Gastroesophageal sphincter (tissue), 3 donors: ENCODE data around the gene HOXD8.

Experiments
- EP300 ChIP-seq: sonication (generic); formaldehyde crosslinking; IDR thresholded peaks from one replicate; pipeline ENCODE4 v1.6.1; 2017; ENCODE audit warnings: antibody characterized with exemption, mild to moderate bottlenecking
- POLR2A ChIP-seq, 2 donors: fragments of 450-650 bp; IDR thresholded peaks; one replicate each; pipeline ENCODE4 v1.6.1; 2017; ENCODE audit warnings: antibody characterized with exemption in 2 of 2, mild to moderate bottlenecking in 2 of 2, moderate library complexity in 1 of 2
- POLR2AphosphoS5 ChIP-seq: sonication (generic); formaldehyde crosslinking; IDR thresholded peaks from one replicate; pipeline ENCODE4 v1.6.1; 2017; ENCODE audit warnings: antibody characterized with exemption
- TF ChIP-seq, protein P1 (sequence below), 4 experiments: fragments of 200-600 bp in 2 of 4; fragments of 450-650 bp in 2 of 4; sonication (generic) in 1 of 4; IDR thresholded peaks; one replicate each; pipeline ENCODE4 v1.5.1; 2017 to 2019; ENCODE audit warnings: antibody characterized with exemption in 4 of 4, mild to moderate bottlenecking in 2 of 4, moderate library complexity in 2 of 4

DNA sequence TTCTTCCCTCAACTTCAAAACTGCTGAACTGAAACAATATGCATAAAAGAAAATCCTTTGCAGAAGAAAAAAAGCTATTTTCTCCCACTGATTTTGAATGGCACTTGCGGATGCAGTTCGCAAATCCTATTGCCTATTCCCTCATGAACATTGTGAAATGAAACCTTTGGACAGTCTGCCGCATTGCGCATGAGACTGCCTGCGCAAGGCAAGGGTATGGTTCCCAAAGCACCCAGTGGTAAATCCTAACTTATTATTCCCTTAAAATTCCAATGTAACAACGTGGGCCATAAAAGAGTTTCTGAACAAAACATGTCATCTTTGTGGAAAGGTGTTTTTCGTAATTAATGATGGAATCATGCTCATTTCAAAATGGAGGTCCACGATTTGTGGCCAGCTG lies 8.4 kb downstream of the HOXD8 start:
- TF ChIP-seq, protein P1, sequence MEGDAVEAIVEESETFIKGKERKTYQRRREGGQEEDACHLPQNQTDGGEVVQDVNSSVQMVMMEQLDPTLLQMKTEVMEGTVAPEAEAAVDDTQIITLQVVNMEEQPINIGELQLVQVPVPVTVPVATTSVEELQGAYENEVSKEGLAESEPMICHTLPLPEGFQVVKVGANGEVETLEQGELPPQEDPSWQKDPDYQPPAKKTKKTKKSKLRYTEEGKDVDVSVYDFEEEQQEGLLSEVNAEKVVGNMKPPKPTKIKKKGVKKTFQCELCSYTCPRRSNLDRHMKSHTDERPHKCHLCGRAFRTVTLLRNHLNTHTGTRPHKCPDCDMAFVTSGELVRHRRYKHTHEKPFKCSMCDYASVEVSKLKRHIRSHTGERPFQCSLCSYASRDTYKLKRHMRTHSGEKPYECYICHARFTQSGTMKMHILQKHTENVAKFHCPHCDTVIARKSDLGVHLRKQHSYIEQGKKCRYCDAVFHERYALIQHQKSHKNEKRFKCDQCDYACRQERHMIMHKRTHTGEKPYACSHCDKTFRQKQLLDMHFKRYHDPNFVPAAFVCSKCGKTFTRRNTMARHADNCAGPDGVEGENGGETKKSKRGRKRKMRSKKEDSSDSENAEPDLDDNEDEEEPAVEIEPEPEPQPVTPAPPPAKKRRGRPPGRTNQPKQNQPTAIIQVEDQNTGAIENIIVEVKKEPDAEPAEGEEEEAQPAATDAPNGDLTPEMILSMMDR (IDR thresholded peaks at IDR 0.05): no peak
- no peak for TF ChIP-seq POLR2A (IDR thresholded peaks at IDR 0.05)
- no peak for TF ChIP-seq EP300
- TF ChIP-seq POLR2AphosphoS5: no peak
